ENCODE measurements around the gene PARD3.

DNA sequence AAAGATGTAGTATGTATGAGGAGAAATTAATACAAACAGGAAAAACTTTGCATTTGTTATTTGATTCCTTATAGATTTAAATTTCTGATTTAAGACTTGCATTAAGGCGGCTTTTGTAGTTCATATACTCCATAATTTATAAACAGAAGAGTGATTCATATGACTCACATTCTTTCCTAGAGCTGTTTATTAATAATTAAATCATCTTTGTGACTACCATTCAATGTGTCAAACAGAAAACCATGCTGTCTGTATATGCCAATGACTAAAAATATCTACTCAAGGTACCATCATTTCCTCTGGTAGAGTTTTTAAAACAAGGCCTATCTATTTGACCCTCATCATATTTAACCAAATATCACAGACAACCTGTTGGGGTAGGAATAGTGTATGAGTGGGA is 501.7 kb downstream of the PARD3 start:
- TF ChIP-seq, protein P1, sequence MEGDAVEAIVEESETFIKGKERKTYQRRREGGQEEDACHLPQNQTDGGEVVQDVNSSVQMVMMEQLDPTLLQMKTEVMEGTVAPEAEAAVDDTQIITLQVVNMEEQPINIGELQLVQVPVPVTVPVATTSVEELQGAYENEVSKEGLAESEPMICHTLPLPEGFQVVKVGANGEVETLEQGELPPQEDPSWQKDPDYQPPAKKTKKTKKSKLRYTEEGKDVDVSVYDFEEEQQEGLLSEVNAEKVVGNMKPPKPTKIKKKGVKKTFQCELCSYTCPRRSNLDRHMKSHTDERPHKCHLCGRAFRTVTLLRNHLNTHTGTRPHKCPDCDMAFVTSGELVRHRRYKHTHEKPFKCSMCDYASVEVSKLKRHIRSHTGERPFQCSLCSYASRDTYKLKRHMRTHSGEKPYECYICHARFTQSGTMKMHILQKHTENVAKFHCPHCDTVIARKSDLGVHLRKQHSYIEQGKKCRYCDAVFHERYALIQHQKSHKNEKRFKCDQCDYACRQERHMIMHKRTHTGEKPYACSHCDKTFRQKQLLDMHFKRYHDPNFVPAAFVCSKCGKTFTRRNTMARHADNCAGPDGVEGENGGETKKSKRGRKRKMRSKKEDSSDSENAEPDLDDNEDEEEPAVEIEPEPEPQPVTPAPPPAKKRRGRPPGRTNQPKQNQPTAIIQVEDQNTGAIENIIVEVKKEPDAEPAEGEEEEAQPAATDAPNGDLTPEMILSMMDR (IDR thresholded peaks at IDR 0.05) = no peak
- no peak for TF ChIP-seq POLR2A (IDR thresholded peaks at IDR 0.05)
